ENCODE measurements around the gene TAOK2.

The TAOK2 gene

DNA sequence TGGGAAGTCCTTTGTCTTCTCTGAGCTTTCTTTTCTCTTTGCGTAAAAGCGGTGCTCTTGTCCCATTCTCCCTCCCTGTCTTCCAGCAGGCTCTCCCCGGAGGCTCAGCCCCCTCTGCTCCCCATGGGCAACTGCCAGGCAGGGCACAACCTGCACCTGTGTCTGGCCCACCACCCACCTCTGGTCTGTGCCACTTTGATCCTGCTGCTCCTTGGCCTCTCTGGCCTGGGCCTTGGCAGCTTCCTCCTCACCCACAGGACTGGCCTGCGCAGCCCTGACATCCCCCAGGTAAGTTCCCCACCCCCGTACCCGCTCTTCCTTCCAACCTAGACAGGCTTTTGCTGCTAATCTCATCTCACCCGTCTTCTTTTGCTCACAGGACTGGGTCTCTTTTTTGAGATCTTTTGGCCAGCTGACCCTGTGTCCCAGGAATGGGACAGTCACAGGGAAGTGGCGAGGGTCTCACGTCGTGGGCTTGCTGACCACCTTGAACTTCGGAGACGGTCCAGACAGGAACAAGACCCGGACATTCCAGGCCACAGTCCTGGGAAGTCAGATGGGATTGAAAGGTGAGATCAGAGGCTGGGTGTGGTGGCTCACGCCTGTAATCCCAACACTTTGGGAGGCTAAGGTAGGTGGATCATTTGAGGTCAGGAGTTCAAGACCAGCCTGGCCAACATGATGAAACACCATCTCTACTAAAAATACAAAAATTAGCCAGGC, 10.5 kb upstream of the TAOK2 start:
- no peak for FAIRE-seq

DNA sequence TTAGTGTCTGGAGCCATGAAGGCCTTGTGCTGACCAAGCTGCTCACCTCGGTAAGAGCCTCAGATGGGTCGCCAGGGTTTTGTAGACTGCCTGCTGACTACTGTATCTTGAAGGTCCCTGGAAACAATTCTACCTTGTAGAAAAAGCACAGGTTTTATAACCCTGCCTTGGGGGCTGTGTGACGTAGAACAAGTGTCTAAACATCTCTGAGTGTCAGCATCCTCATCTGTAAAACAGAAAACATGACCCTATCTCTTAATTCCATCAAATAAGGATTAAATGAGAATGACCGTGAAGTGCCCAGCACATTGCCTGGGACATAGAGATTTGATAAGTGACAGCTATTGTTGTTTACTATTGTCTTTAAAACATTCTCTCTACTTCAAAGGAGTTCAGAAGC, 5.5 kb upstream of the TAOK2 start:
- FAIRE-seq = no peak

DNA sequence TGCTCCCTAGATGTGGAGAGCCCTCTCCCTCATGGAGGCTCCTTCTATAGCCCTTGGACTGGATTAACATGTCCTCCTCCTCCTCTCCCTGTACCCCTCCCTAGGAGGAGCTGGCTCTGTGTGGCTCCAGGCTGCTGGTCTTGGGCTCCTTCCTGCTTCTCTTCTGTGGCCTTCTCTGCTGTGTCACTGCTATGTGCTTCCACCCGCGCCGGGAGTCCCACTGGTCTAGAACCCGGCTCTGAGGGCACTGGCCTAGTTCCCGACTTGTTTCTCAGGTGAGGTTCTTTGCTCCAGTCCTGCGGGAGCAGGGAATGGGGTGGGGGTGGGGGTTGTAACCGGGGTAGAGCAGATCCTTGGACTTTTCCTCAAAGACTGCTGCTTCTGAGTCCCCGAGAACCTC, 2.4 kb upstream of the TAOK2 start:
- FAIRE-seq = no peak

DNA sequence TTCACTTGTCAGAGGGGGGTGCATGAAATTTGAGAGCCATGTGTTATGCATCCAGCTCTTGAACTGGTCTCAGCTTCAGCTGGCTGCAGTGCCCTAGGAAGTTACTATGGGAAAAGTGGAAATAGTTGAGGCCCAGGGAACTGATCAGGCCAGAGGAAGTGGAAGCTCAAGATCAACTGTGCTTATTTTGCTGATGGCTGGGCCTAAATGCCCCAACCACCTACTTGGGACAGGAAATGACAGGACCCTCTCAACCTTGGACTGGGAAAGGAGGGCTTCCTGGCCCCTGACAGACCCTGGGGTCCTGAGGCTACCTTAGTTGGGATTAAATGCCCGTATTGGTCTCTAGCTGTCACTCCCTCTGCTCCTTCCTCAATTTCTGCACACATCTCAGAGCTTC, 1.2 kb upstream of the TAOK2 start:
- no peak for FAIRE-seq

DNA sequence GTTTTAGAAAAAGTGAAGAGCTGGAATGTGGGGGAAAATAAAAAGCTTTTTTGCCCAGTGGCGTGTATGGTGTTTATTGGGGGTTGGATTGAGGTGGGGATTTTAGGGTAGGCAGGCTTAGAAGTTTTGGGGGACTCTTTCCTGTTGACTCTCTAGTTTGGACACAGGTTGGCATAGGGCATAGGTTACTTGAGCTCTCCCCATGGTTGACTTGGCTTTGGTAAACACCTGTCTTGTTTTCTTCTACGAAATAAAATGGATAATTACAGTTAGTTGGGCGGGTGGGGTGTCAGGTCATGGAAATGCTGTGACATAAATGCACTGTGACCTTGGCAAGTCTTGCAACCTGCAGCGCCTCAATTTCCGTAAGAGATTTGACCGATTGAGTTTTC, 680 bp upstream of the TAOK2 start:
- no peak for FAIRE-seq

DNA sequence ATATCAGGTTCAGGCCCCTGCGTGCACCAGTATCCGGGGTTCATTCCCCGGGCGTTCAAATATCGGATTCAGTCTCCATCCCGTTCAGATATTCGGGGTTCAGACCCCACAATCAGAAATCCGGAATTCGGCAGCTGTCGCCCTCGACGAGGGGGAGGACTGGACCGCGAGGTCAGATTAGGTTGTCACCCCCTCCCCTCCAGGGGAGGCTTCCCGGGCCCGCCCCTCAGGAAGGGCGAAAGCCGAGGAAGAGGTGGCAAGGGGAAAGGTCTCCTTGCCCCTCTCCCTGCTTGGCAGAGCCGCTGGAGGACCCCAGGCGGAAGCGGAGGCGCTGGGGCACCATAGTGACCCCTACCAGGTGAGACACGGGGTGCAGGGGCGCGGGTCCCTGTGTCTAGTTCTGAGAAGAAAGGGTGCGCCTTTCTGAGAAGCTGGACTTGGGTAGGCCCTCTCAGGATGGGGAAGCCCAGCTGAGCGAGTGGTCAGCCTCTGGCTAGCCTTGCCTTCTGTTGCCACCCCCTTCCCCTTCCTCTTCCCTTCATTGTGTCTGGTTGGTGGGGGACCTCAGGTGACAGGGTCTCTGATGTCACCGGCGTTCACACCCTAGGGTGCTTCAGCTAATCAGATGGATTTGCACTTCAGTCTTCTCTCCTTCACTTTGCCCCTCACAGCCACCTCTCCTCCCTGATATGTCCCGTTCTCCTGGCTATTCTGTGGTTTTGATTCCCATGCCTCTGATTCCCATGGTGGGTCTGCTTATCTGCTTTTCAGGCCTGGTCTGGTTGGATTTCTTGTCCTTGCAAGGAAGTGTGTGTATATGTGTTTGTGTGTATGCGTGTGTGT, 844 bp downstream of the TAOK2 start:
- FAIRE-seq = no peak

DNA sequence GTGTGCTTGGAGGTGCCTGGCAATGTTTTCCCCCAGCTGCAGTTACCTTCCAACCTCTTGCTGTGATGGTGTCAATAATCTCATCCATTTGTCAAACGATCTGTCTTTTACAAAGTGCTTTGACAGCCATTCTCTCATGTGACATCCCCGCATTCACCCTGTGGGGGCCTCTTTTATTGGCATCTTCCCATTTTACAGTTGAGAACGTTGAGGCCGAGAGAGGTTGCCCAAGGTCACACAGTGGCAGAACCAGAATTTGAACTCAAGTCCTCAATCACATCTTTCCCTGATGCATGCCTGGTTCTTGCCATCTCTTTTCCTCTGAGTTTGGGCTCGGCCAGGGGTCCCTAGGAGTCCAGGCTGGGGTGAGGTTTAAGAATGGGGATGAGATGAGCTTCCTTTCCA, 1.5 kb downstream of the TAOK2 start:
- no peak for FAIRE-seq

DNA sequence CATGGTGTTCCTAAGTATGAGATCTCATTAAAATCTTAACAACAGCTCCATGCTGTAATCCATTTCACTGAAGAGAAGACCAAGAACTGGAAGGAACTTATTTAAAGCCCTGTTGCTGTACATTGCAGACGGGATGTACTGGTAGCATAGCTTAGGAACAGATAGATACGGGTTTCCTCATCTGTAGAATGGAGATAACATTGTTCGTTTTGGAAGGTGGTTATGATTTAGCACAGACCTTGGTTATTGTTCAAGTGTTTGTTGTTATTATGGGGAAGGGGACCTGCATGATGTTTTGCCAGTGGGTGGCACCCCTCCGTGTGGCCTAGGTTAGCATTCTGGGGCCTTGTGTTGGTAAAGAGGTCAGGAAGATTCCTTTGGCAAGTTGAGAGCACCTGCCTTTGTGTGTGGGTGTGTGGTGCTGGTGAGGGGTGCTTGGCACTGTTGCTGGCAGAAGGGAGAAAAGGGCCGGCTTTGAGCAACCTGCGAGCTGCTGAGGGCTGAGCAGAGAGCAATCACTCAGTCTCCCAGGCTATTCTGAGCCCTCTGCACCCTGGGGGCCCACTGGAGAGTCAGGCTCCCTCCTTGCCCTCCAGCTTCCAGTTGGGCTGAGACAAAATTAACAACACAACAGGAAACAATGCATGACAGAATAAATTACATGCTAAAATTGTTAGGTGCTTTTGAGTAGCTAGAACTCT, 2.3 kb downstream of the TAOK2 start:
- FAIRE-seq = no peak

DNA sequence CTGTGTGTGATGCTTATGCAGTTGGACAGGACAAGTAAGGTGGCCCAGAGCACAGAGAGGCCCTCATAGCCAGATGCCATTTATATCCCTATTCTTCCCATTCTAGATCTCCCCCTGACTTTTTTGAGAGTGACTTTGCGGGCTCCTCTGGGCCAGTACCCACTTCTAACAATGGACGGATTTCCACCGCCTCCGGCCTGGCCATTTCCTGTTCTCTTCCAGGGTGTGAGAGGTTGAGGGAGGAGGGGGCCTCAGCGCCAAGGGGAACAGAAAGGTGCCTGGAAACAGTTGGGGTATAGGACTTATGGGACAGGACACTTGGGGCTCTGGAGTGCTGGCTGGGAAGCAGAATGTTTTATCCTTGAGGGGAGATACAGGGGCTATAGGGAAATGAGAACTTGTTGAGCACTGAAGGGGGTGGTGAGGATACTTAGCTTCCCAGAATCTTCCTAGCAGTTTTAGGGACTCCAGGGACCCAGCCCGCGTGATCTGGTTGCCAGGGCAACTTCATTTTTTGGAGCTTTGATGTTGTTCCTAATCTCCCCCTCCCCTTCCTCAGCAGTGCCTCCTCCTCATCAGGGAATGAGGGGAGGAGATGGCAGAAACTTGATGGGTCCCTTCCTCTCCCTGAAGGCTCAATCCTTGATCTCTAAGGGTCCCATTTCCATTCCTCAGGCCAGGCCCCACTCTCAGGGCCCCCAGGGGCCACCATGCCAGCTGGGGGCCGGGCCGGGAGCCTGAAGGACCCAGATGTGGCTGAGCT, 3.6 kb downstream of the TAOK2 start:
- no peak for FAIRE-seq

DNA sequence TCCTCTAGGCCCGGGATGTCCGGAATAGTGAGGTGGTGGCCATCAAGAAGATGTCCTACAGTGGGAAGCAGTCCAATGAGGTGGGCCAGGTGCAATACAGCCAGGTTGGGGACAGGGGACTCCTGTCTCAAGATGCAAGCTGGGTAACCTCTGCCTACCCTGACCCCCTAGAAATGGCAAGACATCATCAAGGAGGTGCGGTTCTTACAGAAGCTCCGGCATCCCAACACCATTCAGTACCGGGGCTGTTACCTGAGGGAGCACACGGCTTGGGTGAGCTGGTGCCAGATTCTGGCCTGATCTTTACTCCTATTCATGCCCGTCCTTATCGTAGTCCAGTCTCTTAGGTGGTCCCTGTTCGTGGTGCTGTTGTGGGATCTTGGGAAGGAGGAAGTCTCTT, 4.4 kb downstream of the TAOK2 start:
- FAIRE-seq = no peak

DNA sequence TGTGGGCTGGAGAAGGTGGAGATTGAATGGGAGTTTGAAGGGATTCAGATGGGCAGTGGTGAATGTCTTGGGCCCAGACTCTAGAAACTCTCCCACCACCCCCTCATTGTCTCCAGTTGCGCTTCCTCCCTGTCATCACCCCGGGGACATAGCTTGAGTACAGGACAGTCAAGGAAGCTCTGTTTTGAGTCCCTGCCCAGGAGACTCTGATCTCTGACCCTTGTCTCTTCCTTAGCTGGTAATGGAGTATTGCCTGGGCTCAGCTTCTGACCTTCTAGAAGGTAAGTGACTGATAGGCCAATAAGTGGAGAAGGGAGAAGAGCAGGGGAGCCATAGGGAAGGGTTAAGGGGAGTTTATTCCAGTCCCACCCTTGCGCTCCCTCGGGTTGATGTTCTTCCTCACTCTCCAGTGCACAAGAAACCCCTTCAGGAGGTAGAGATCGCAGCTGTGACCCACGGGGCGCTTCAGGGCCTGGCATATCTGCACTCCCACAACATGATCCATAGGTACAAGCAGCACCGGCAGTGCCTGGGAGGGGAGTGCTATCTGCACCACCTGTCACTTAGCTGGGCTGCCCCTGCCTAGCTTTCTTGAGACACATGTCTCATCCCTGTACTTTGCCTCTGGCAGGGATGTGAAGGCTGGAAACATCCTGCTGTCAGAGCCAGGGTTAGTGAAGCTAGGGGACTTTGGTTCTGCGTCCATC, 5.0 kb downstream of the TAOK2 start:
- no peak for FAIRE-seq

DNA sequence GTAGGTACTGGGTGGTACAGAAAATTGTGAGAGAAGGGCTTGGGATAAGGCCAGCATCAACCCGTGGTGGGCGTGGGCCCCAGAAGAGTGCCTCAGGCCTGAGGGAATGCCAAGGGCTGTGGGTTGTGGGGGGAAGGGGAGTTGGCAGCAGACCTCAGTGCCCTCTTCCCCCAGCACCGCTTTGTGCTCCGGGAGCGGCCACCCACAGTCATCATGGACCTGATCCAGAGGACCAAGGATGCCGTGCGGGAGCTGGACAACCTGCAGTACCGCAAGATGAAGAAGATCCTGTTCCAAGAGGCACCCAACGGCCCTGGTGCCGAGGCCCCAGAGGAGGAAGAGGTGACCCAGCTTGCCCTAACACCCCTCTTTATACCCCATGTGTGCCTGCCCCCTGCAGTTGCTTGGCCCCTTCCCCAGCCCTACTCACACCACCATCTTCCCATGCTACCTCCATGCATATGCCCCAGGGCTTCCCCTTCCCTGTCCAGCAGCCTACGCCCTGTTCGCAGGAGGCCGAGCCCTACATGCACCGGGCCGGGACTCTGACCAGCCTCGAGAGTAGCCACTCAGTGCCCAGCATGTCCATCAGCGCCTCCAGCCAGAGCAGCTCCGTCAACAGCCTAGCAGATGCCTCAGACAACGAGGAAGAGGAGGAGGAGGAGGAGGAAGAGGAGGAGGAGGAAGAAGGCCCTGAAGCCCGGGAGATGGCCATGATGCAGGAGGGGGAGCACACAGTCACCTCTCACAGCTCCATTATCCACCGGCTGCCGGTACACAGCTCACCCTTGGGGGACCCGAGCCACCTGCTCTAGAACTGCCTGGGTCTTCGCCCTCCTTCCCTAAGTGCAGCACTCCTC, 9.1 kb downstream of the TAOK2 start:
- no peak for FAIRE-seq

DNA sequence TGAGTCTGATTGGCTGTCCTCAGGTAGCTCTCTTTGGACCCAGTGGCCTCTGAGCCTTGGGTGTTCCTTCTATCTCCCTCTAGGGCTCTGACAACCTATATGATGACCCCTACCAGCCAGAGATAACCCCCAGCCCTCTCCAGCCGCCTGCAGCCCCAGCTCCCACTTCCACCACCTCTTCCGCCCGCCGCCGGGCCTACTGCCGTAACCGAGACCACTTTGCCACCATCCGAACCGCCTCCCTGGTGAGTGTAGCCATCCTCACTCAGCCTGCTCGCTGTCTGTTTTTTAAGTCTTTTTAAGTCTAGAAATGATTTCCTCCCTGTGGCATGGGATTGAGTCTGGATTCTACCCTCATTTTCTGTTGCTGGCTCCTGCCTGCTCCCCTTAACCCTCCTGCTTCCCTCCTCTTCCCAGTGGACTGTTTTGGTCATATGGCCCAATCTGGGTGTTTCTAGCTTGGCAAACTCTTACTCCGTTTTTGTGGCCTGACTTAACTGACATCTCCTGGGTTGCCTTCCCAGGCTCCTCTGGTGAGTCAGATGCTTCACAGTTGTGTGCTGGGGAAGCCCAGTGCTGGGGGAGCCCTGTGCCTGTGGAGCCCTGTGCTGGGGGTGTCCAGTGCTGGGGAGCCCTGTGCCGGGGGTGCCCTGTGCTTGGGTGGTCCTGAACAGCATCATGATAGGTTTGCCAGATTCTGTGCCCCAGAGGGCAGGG, 9.9 kb downstream of the TAOK2 start:
- no peak for FAIRE-seq

DNA sequence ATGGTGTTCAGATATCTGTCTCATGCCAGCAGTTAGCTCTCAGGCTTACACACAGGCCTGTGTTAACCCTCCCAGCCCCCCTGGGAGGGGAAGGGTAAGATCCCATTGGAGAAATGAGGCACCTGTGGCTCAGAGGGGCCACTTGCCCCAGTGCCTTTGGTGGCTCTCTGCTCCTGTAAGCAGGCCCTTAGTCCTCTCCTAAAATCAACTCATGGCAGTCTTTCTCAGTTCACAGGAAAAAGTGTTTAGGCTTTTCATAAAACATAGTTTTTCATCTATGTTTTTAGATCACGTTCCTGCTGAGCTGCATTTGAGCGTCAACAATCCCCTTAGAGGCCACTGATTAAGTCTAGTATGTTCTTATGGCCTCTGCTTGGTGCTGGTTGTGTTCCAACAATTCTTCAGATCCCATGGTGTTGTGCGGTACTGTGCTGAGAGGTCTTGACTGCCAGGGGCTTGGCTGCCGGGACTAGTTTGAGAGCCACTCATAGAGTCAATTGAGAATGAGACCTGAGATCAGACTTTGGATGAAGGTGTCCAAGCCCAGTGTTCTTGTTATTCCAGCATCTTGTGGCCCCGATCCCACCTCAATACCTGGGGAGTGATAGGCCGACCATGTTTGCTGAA, 10.6 kb downstream of the TAOK2 start:
- no peak for FAIRE-seq

DNA sequence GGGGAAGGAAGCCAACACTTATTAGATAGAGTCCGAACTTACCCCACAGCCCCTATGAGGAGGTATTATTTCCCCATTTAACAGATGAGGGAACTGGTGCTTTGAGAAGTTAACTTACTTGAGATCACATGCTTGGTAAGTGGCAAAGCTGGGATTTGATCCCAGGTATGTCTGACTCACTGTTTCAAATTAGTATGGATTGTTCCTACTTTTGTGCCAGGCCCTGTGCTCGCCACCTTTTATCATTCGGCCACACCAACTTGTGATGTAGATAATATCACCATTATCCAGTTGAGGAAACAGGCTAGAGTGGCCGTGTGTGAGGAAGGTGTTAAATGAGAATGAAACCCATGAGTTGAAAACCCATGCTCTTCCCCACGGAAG, 11.1 kb downstream of the TAOK2 start:
- FAIRE-seq = no peak

DNA sequence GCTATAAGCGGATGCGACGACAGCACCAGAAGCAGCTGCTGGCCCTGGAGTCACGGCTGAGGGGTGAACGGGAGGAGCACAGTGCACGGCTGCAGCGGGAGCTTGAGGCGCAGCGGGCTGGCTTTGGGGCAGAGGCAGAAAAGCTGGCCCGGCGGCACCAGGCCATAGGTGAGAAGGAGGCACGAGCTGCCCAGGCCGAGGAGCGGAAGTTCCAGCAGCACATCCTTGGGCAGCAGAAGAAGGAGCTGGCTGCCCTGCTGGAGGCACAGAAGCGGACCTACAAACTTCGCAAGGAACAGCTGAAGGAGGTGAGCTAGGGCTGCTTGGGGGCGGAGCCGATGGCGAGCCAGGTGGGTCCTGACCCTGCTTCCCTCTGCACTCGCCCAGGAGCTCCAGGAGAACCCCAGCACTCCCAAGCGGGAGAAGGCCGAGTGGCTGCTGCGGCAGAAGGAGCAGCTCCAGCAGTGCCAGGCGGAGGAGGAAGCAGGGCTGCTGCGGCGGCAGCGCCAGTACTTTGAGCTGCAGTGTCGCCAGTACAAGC, 11.7 kb downstream of the TAOK2 start:
- no peak for FAIRE-seq

DNA sequence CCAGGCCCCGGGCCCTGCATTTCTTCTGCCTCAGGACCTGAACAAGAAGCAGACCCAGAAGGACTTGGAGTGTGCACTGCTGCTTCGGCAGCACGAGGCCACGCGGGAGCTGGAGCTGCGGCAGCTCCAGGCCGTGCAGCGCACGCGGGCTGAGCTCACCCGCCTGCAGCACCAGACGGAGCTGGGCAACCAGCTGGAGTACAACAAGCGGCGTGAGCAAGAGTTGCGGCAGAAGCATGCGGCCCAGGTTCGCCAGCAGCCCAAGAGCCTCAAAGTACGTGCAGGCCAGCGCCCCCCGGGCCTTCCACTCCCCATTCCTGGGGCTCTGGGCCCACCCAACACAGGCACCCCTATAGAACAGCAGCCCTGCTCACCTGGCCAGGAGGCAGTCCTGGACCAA, 12.6 kb downstream of the TAOK2 start:
- no peak for FAIRE-seq

DNA sequence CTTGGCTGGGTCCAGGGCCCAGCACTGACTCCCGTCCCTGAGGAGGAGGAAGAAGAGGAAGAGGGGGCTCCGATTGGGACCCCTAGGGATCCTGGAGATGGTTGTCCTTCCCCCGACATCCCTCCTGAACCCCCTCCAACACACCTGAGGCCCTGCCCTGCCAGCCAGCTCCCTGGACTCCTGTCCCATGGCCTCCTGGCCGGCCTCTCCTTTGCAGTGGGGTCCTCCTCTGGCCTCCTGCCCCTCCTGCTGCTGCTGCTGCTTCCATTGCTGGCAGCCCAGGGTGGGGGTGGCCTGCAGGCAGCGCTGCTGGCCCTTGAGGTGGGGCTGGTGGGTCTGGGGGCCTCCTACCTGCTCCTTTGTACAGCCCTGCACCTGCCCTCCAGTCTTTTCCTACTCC, 13.3 kb downstream of the TAOK2 start:
- FAIRE-seq = no peak

DNA sequence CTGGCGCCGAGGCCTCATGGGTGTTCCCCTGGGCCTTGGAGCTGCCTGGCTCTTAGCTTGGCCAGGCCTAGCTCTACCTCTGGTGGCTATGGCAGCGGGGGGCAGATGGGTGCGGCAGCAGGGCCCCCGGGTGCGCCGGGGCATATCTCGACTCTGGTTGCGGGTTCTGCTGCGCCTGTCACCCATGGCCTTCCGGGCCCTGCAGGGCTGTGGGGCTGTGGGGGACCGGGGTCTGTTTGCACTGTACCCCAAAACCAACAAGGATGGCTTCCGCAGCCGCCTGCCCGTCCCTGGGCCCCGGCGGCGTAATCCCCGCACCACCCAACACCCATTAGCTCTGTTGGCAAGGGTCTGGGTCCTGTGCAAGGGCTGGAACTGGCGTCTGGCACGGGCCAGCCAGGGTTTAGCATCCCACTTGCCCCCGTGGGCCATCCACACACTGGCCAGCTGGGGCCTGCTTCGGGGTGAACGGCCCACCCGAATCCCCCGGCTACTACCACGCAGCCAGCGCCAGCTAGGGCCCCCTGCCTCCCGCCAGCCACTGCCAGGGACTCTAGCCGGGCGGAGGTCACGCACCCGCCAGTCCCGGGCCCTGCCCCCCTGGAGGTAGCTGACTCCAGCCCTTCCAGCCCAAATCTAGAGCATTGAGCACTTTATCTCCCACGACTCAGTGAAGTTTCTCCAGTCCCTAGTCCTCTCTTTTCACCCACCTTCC, 13.9 kb downstream of the TAOK2 start:
- FAIRE-seq = no peak

Measured in colon (tissue), 2 donors.